GM19099 (cell line): ENCODE results near the gene IGIP.

Experiments
- POLR2A ChIP-seq: IDR thresholded peaks from 3 replicates; pipeline ENCODE4 v1.6.1; 2011; ENCODE audit warnings: low read depth; ENCODE audit not compliant: insufficient read length; ENCODE audit errors: extremely low read depth

IGIP gene

GRCh38 chr5:140147460-140147859 is 21.7 kb downstream of the IGIP start:
- TF ChIP-seq POLR2A = no peak

- TF ChIP-seq POLR2A = no peak
These were observed 22.8 kb downstream of the IGIP start for GRCh38 chr5:140148508-140148907.

GRCh38 chr5:140150201-140150600 is 24.5 kb downstream of the IGIP start:
- TF ChIP-seq POLR2A = no peak

- TF ChIP-seq POLR2A = no peak
These were observed 25.6 kb downstream of the IGIP start for GRCh38 chr5:140151144-140152021.

GRCh38 chr5:140152022-140152999 is 26.6 kb downstream of the IGIP start:
- no peak for TF ChIP-seq POLR2A

- no peak for TF ChIP-seq POLR2A
These were observed 27.5 kb downstream of the IGIP start for GRCh38 chr5:140153255-140153654.

GRCh38 chr5:140153905-140154304 is 28.2 kb downstream of the IGIP start:
- no peak for TF ChIP-seq POLR2A

GRCh38 chr5:140157032-140157781 is 31.5 kb downstream of the IGIP start:
- TF ChIP-seq POLR2A = no peak

- no peak for TF ChIP-seq POLR2A
These were observed 33.5 kb downstream of the IGIP start for GRCh38 chr5:140159014-140159927.

GRCh38 chr5:140162275-140162674 is 36.5 kb downstream of the IGIP start:
- TF ChIP-seq POLR2A = no peak

- no peak for TF ChIP-seq POLR2A
These were observed 37.0 kb downstream of the IGIP start for GRCh38 chr5:140162781-140163180.

GRCh38 chr5:140165101-140165922 is 39.6 kb downstream of the IGIP start:
- TF ChIP-seq POLR2A = no peak

GRCh38 chr5:140165923-140166270 is 40.2 kb downstream of the IGIP start:
- TF ChIP-seq POLR2A = no peak
